SK-N-MC (cell line): ENCODE results near the gene COL6A5.

ENCODE experiments used
- DNase-seq: peaks from one replicate; pipeline ENCODE4 v3.0.0-alpha.2; 2011; ENCODE audit warnings: low read depth, low spot score
- H3K27ac ChIP-seq: fragments of 200-600 bp; sonication (generic); 2 replicates; pipeline ENCODE4 v1.5.1; 2016; ENCODE audit warnings: mixed run types
- H3K36me3 ChIP-seq: fragments of 200-600 bp; sonication (generic); 2 replicates; pipeline ENCODE4 v1.6.1; 2017; ENCODE audit warnings: antibody characterized with exemption, low read length, mixed read lengths; ENCODE audit not compliant: insufficient read depth
- H3K4me3 ChIP-seq: fragments of 200-600 bp; sonication (generic); 2 replicates; pipeline ENCODE4 v1.5.1; 2016
- H3K9ac ChIP-seq: fragments of 200-600 bp; sonication (generic); 2 replicates; pipeline ENCODE4 v1.8.0; 2017; ENCODE audit warnings: mixed run types, mixed read lengths; ENCODE audit not compliant: insufficient read length
- H3K9me3 ChIP-seq: fragments of 200-600 bp; sonication (generic); 2 replicates; pipeline ENCODE4 v1.6.1; 2017; ENCODE audit warnings: low read depth, mild to moderate bottlenecking, antibody characterized with exemption, low read length, moderate library complexity, mixed read lengths
- EZH2 ChIP-seq: fragments of 200-600 bp; sonication (generic); IDR thresholded peaks from one replicate; pipeline ENCODE4 v1.6.1; 2017; ENCODE audit warnings: antibody characterized with exemption
- FOXP2 ChIP-seq: optimal IDR thresholded peaks from 2 replicates; pipeline ENCODE3; 2011; ENCODE audit warnings: mild to moderate bottlenecking, moderate library complexity; ENCODE audit not compliant: insufficient read depth; ENCODE audit errors: extremely low read length, control extremely low read depth
- POLR2AphosphoS5 ChIP-seq: IDR thresholded peaks from 2 replicates; pipeline ENCODE4 v1.6.1; 2012; ENCODE audit warnings: mild to moderate bottlenecking, low read depth, low read length, borderline replicate concordance

Gene COL6A5

GRCh38 chr3:130515755-130516154, 170.3 kb downstream of the COL6A5 start:
- H3K4me3 ChIP-seq, result no peak overlapping the region
- DNase-seq, result no peak
- H3K9me3 ChIP-seq, result no peaks in the 10 kb centered on the region
- no peak overlapping the region for H3K9ac ChIP-seq
- no peaks in the 10 kb centered on the region for H3K36me3 ChIP-seq
- no peak for TF ChIP-seq POLR2AphosphoS5
- no peak for TF ChIP-seq FOXP2
- no peak overlapping the region for H3K27ac ChIP-seq

DNA sequence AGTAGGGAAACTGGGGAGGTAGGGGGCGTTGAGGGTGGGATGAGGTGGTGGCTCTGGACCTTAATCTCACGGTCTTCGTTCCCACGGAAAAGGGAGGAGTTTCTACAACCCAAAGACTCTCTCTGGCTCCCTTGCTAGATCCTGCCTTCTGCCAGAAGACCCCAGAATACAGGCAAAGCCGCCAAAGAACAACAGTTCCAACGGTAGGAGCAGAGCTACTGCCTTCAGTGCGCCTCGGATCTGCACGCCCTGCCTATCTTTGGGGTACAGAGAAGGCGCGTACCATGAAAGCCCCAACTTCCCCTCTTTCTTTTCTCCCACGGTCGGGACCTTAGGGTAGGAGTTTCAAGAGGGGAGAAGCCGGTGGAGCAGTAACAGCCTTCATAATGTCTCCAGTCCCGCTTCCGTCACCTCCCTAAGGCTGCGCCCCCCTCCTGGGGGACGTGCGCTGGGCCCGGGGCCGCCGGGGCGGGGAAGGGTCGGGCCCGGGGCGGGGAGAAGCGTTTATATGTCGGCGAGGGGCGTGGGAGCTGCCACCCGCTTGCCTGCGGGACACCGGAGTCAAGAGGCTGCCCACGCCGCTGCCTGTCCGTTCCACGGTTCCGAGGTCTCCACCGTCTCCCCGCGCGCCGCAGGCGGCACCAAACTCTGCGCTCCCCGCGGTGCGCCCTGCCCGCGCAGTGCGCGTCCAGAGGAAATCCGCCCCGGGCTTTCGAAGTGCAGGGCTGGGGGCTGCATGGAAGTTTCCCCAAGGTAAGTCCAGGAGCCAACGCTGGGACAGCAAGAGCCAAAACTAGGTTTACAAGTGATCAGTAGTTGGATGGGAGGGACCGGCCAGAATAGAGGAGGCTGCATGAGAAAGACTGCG, 171.4 kb downstream of the COL6A5 start, which contains the start of gene COL6A6:
COL6A6 (plus strand) TSS at position 533 of the 868 bp plus-strand sequence. CDS start 43,188 bp downstream, outside the sequence.
- Histone ChIP-seq H3K9ac (no peak within 1 kb of the TSS), H3K27ac (no peak within 1 kb of the TSS), H3K4me3 (peak within 1 kb of the TSS; percentile 55), H3K36me3 (no peaks in the 10 kb centered on the region), H3K9me3 (no peaks in the 10 kb centered on the region)
- TF ChIP-seq FOXP2, result no peak
- peak; percentile 92 for TF ChIP-seq EZH2
- DNase-seq, result no peak

- no peak for DNase-seq
- H3K9me3 ChIP-seq, result no peaks in the 10 kb centered on the region
- TF ChIP-seq POLR2AphosphoS5, result no peak
- no peak for TF ChIP-seq FOXP2
- TF ChIP-seq EZH2, result no peak
- H3K4me3 ChIP-seq, result peak overlapping the region; percentile 55; the same call in 1 of the 2 replicates
- no peaks in the 10 kb centered on the region for H3K36me3 ChIP-seq
- H3K27ac ChIP-seq, result no peak overlapping the region
- no peak overlapping the region for H3K9ac ChIP-seq
Observed at GRCh38 chr3:130517602-130518001, 172.1 kb downstream of the COL6A5 start.

- no peaks in the 10 kb centered on the region for H3K36me3 ChIP-seq
- TF ChIP-seq POLR2AphosphoS5 (no peak), EZH2 (no peak), FOXP2 (no peak)
- no peak for DNase-seq
- no peak overlapping the region for H3K27ac ChIP-seq
- H3K9ac ChIP-seq, result no peak overlapping the region
- H3K9me3 ChIP-seq, result no peaks in the 10 kb centered on the region
- H3K4me3 ChIP-seq, result no peak overlapping the region
Observed at GRCh38 chr3:130519754-130520153, 174.3 kb downstream of the COL6A5 start.

GRCh38 chr3:130522399-130522798, 176.9 kb downstream of the COL6A5 start:
- TF ChIP-seq EZH2, result no peak
- TF ChIP-seq FOXP2, result no peak
- TF ChIP-seq POLR2AphosphoS5, result no peak
- no peaks in the 10 kb centered on the region for H3K36me3 ChIP-seq
- no peaks in the 10 kb centered on the region for H3K9me3 ChIP-seq
- no peak overlapping the region for H3K4me3 ChIP-seq
- DNase-seq, result no peak
- no peak overlapping the region for H3K27ac ChIP-seq
- H3K9ac ChIP-seq, result no peak overlapping the region

GRCh38 chr3:130527426-130527825, 182.0 kb downstream of the COL6A5 start:
- Histone ChIP-seq H3K36me3 (no peaks in the 10 kb centered on the region), H3K27ac (no peak overlapping the region), H3K9me3 (no peaks in the 10 kb centered on the region), H3K9ac (no peak overlapping the region), H3K4me3 (no peak overlapping the region)
- DNase-seq, result no peak
- TF ChIP-seq EZH2 (no peak), FOXP2 (no peak), POLR2AphosphoS5 (no peak)

- no peak for DNase-seq
- H3K9me3 ChIP-seq, result no peaks in the 10 kb centered on the region
- no peak for TF ChIP-seq FOXP2
- no peak for TF ChIP-seq POLR2AphosphoS5
- no peak for TF ChIP-seq EZH2
Observed at GRCh38 chr3:130528120-130528519, 182.6 kb downstream of the COL6A5 start.

GRCh38 chr3:130529486-130530215, 184.2 kb downstream of the COL6A5 start:
- DNase-seq, result no peak
- TF ChIP-seq EZH2 (no peak), POLR2AphosphoS5 (no peak), FOXP2 (no peak)

More at GRCh38 chr3:130528120-130528519, 182.6 kb downstream of the COL6A5 start:
- Histone ChIP-seq H3K36me3 (no peaks in the 10 kb centered on the region), H3K9ac (no peak overlapping the region), H3K4me3 (no peak overlapping the region), H3K27ac (no peak overlapping the region)

GRCh38 chr3:130533247-130533646, 187.8 kb downstream of the COL6A5 start:
- Histone ChIP-seq H3K9me3 (no peaks in the 10 kb centered on the region), H3K9ac (no peak overlapping the region), H3K4me3 (no peak overlapping the region), H3K36me3 (no peaks in the 10 kb centered on the region), H3K27ac (no peak overlapping the region)
- no peak for TF ChIP-seq FOXP2
- TF ChIP-seq EZH2, result no peak
- no peak for TF ChIP-seq POLR2AphosphoS5
- DNase-seq, result no peak

More at GRCh38 chr3:130529486-130530215, 184.2 kb downstream of the COL6A5 start:
- H3K4me3 ChIP-seq, result no peak overlapping the region
- no peak overlapping the region for H3K9ac ChIP-seq
- no peaks in the 10 kb centered on the region for H3K36me3 ChIP-seq
- H3K27ac ChIP-seq, result no peak overlapping the region
- H3K9me3 ChIP-seq, result no peaks in the 10 kb centered on the region
